RPMI7951 (cell line): ENCODE measurements around the gene RCAN3. TPM values are rescaled to one million over a fixed set of nuclear protein-coding genes. Genes with fewer than 3 reads are reported as not detected.
"Not testable (repeated sequence)": the region's sequence is repeated elsewhere in the genome, so short reads cannot be mapped to it uniquely, and the experiment has no call there.

ENCODE experiments used
- DNase-seq: peaks from one replicate; pipeline ENCODE4 v3.0.0-alpha.2; 2012; ENCODE audit warnings: low read depth
- total RNA-seq: library from RNA; depleted of rRNA; stranded (reverse); fragments of >200 nt; shearing (Covaris generic); gene quantifications from 2 replicates; pipeline ENCODE4 v1.2.3, GENCODE V29; 2014

The RCAN3 gene
- total RNA-seq, 1 experiment from 2014 or later, result 19.6 TPM

- no peak for DNase-seq
Observed at GRCh38 chr1:24486331-24487065, 16.1 kb upstream of the RCAN3 start.

GRCh38 chr1:24487455-24487854, 15.2 kb upstream of the RCAN3 start:
- DNase-seq, result no peak

- DNase-seq, result not testable (repeated sequence)
Observed at GRCh38 chr1:24488159-24488558, 14.5 kb upstream of the RCAN3 start.

GRCh38 chr1:24489674-24490073, 13.0 kb upstream of the RCAN3 start:
- DNase-seq, result no peak

GRCh38 chr1:24490101-24490781, 12.4 kb upstream of the RCAN3 start:
- DNase-seq, result no peak

GRCh38 chr1:24491577-24492360, 10.9 kb upstream of the RCAN3 start:
- peak; percentile 11 for DNase-seq

GRCh38 chr1:24492935-24493334, 9.7 kb upstream of the RCAN3 start:
- DNase-seq, result not testable (repeated sequence)

GRCh38 chr1:24493785-24494184, 8.9 kb upstream of the RCAN3 start:
- no peak for DNase-seq

- no peak for DNase-seq
Observed at GRCh38 chr1:24498589-24498988, 4.0 kb upstream of the RCAN3 start.

- no peak for DNase-seq
Observed at GRCh38 chr1:24500448-24501048, 2.1 kb upstream of the RCAN3 start.

GRCh38 chr1:24501371-24502064, 1.1 kb upstream of the RCAN3 start:
- DNase-seq, result peak; percentile 56

- peak; percentile 67 for DNase-seq
Observed at GRCh38 chr1:24502065-24502708, 449 bp upstream of the RCAN3 start.

GRCh38 chr1:24503059-24503751, 569 bp downstream of the RCAN3 start:
- DNase-seq, result peak; percentile 16

GRCh38 chr1:24503870-24504523, 1.4 kb downstream of the RCAN3 start:
- no peak for DNase-seq

GRCh38 chr1:24504560-24504959, 1.9 kb downstream of the RCAN3 start:
- no peak for DNase-seq

GRCh38 chr1:24505816-24506215, 3.2 kb downstream of the RCAN3 start:
- no peak for DNase-seq

GRCh38 chr1:24506691-24507381, 4.2 kb downstream of the RCAN3 start:
- no peak for DNase-seq

- DNase-seq, result no peak
Observed at GRCh38 chr1:24507405-24507804, 4.8 kb downstream of the RCAN3 start.

GRCh38 chr1:24508911-24509310, 6.3 kb downstream of the RCAN3 start:
- no peak for DNase-seq
